Measurements from ENCODE around the gene ATOH7.
"Not testable (repeated sequence)": the region's sequence is repeated elsewhere in the genome, so short reads cannot be mapped to it uniquely, and the experiment has no call there.

Gene ATOH7

GRCh38 chr10:68196701-68197100 lies 35.2 kb downstream of the ATOH7 start:
- no peak for DNase-seq (ENCODE audit: low read depth)
- no peak for TF ChIP-seq MYC (IDR thresholded peaks at IDR 0.05; ENCODE audit: low read depth, low read length)
- no peak for TF ChIP-seq MAX (IDR thresholded peaks at IDR 0.05; ENCODE audit: low read depth, low read length)
- TF ChIP-seq CTCF (IDR thresholded peaks at IDR 0.05; ENCODE audit: low read depth, low read length), result no peak
- no peak for TF ChIP-seq POLR2A (IDR thresholded peaks at IDR 0.05; ENCODE audit: extremely low read depth, insufficient read length)
- H3K4me3 ChIP-seq (ENCODE audit: low read depth, low read length), result no peak overlapping the region

GRCh38 chr10:68195776-68196175 lies 36.1 kb downstream of the ATOH7 start:
- not testable (repeated sequence) for H3K4me3 ChIP-seq (ENCODE audit: low read depth, low read length); DNase-seq (ENCODE audit: low read depth)

GRCh38 chr10:68194290-68194689 lies 37.6 kb downstream of the ATOH7 start:
- TF ChIP-seq MAX (IDR thresholded peaks at IDR 0.05; ENCODE audit: low read depth, low read length) (no peak), MYC (IDR thresholded peaks at IDR 0.05; ENCODE audit: low read depth, low read length) (no peak), POLR2A (IDR thresholded peaks at IDR 0.05; ENCODE audit: extremely low read depth, insufficient read length) (no peak), CTCF (IDR thresholded peaks at IDR 0.05; ENCODE audit: low read depth, low read length) (no peak)
- DNase-seq (ENCODE audit: low read depth), result no peak
- no peak overlapping the region for H3K4me3 ChIP-seq (ENCODE audit: low read depth, low read length)

GRCh38 chr10:68192113-68192512 lies 39.8 kb downstream of the ATOH7 start:
- no peak for DNase-seq (ENCODE audit: low read depth)
- no peak for TF ChIP-seq CTCF (IDR thresholded peaks at IDR 0.05; ENCODE audit: low read depth, low read length)
- TF ChIP-seq MYC (IDR thresholded peaks at IDR 0.05; ENCODE audit: low read depth, low read length), result no peak
- TF ChIP-seq POLR2A (IDR thresholded peaks at IDR 0.05; ENCODE audit: extremely low read depth, insufficient read length), result no peak
- TF ChIP-seq MAX (IDR thresholded peaks at IDR 0.05; ENCODE audit: low read depth, low read length), result no peak
- no peak overlapping the region for H3K4me3 ChIP-seq (ENCODE audit: low read depth, low read length)

GRCh38 chr10:68188835-68189234 lies 43.1 kb downstream of the ATOH7 start:
- DNase-seq (ENCODE audit: low read depth), result no peak
- no peak overlapping the region for H3K4me3 ChIP-seq (ENCODE audit: low read depth, low read length)
- TF ChIP-seq MAX (IDR thresholded peaks at IDR 0.05; ENCODE audit: low read depth, low read length), result no peak
- no peak for TF ChIP-seq POLR2A (IDR thresholded peaks at IDR 0.05; ENCODE audit: extremely low read depth, insufficient read length)
- TF ChIP-seq MYC (IDR thresholded peaks at IDR 0.05; ENCODE audit: low read depth, low read length), result no peak
- no peak for TF ChIP-seq CTCF (IDR thresholded peaks at IDR 0.05; ENCODE audit: low read depth, low read length)

GRCh38 chr10:68185085-68185484 lies 46.8 kb downstream of the ATOH7 start:
- no peak for DNase-seq (ENCODE audit: low read depth)
- H3K4me3 ChIP-seq (ENCODE audit: low read depth, low read length), result no peak overlapping the region
- TF ChIP-seq MAX (IDR thresholded peaks at IDR 0.05; ENCODE audit: low read depth, low read length), result no peak
- no peak for TF ChIP-seq CTCF (IDR thresholded peaks at IDR 0.05; ENCODE audit: low read depth, low read length)
- TF ChIP-seq POLR2A (IDR thresholded peaks at IDR 0.05; ENCODE audit: extremely low read depth, insufficient read length), result no peak
- no peak for TF ChIP-seq MYC (IDR thresholded peaks at IDR 0.05; ENCODE audit: low read depth, low read length)

Data from NB4 (cell line).